ENCODE measurements around the gene ZBTB26.

DNA sequence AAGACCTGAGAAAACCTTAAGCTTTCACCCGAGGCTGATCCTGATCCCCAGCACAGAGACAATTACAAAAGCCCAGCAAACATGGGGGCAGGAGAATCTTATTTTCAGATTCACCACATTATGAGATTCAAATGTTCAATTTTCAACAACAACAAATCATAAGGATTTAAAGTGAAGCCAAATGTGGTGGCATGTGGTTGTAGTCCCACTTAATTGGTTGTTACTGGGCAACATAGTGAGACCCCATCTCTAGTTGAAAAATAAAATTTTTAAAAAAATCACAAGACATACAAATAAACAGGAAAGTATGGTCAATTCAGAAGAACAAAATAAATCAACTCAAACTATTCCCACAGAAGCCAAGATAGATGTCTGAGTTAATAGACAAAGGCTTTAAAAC is 5.6 kb upstream of the ZBTB26 start:
- TF ChIP-seq GATA2 (IDR thresholded peaks at IDR 0.05; ENCODE audit: low read depth, low read length) (no peak), GATA3 (IDR thresholded peaks at IDR 0.05; ENCODE audit: low read depth, low read length) (no peak)

All from SH-SY5Y (cell line).